CD4-positive, alpha-beta T cell treated with Interleukin-15 for 1 hour (primary cell): ENCODE results near the gene PPP4R1.

ENCODE experiments used
- DNase-seq: peaks from one replicate; pipeline ENCODE4 v3.0.0-alpha.2; 2020

The PPP4R1 gene

DNA sequence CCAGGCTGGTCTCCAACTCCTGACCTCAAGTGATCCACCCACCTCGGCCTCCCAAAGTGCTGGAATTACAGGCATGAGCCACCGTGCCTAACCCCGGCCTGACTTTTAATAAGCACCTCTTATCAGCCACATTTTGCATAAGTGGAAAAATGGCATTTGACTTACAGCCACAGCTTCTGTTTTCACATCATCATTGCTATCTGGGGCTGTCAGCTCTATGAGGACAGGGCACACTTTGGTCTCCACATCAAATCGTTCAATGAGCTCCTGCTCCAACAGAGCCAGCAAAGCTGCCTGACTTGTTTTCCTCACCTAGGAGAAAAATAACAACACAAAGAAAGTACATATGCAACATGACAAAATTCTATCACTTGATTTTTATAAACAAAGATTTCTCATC, 26.4 kb downstream of the PPP4R1 start:
- no peak for DNase-seq

GRCh38 chr18:9586814-9587213, 27.5 kb downstream of the PPP4R1 start:
- no peak for DNase-seq

DNA sequence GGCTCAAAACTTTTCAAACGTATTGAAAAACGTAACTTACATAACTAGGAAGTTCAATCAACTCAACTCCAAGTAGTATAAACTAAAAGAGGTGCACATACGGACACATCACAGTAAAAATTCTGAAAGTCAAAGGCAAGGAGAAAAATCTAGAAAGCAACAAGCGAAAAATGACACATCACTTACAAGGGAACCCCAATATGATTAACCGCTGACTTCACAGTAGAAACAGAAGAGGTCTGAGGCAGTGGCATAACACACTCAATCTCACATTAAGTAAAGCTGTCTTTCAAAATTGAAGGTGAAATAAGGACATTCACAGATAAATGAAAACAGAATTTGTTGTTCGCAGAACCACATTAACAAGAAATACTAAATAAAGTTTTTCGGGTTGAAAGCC, 32.7 kb downstream of the PPP4R1 start:
- no peak for DNase-seq

- DNase-seq, result no peak
Observed at GRCh38 chr18:9578306-9578705, 36.1 kb downstream of the PPP4R1 start.

DNA sequence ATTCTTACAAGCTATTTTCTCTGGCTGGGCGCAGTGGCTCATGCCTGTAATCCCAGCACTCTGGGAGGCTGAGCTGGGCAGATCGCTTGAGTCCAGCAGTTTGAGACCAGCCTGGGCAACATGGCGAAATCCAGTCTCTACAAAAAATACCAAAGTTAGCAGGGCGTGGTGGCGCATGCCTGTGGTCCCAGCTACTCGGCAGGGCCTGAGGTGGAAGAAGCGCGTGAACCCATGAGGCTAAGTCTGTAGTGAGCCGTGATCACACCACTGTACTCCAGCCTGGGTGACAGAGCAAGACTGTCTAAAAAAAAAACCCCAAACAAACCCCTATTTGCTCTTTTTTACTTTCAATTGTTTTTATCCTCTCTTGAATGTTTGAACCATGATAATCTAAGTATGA, 37.0 kb downstream of the PPP4R1 start:
- no peak for DNase-seq

- DNase-seq, result peak; percentile 39
Observed at GRCh38 chr18:9575558-9575957, 38.8 kb downstream of the PPP4R1 start.

GRCh38 chr18:9574473-9575115, 39.8 kb downstream of the PPP4R1 start:
- no peak for DNase-seq

GRCh38 chr18:9571546-9571945, 42.8 kb downstream of the PPP4R1 start:
- DNase-seq, result no peak

DNA sequence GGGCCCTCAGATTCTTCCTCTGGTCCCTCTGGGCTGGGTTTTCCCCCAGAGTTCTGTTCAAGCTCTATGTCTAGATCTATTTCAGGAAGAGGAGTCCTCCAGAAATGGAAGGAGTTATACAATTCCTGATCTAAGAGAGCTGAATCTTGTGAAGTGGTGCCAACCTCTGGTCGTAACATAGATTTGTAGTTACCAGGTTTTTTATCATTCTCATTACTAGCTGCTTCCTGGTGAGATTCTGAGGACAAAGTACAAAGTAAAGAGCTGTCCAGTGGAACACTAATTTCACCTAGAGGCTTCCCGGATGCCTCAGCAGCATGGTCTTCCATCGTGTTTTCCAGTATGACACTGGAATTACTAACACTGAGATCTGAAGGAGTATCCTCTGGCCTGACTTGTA, 44.1 kb downstream of the PPP4R1 start:
- DNase-seq, result no peak

GRCh38 chr18:9569178-9569577, 45.2 kb downstream of the PPP4R1 start:
- DNase-seq, result no peak

- no peak for DNase-seq
Observed at GRCh38 chr18:9568186-9568585, 46.2 kb downstream of the PPP4R1 start.

- no peak for DNase-seq
Observed at GRCh38 chr18:9565407-9565806, 49.0 kb downstream of the PPP4R1 start.

GRCh38 chr18:9563331-9563730, 51.0 kb downstream of the PPP4R1 start:
- DNase-seq, result no peak

DNA sequence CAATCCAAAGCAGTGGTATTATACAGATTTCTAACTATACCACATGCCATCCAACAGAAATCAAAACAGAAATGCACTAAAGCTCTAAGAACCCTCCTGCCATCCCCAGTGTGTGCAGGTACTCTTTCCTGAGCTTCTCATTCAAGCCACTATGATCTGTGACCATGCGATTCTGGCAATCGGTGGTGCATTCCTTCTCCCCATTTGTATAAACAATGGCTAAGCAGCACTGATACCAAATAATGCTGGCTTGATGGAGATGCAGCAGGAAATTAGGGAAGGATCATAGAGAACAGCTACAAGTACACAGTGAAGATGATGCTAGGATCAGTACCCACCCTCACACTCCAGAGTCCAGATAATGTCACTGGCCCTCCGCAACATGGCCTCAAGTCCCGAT, 51.8 kb downstream of the PPP4R1 start:
- DNase-seq, result no peak

GRCh38 chr18:9561759-9562158, 52.6 kb downstream of the PPP4R1 start:
- no peak for DNase-seq

- DNase-seq, result no peak
Observed at GRCh38 chr18:9559253-9559652, 55.1 kb downstream of the PPP4R1 start.

DNA sequence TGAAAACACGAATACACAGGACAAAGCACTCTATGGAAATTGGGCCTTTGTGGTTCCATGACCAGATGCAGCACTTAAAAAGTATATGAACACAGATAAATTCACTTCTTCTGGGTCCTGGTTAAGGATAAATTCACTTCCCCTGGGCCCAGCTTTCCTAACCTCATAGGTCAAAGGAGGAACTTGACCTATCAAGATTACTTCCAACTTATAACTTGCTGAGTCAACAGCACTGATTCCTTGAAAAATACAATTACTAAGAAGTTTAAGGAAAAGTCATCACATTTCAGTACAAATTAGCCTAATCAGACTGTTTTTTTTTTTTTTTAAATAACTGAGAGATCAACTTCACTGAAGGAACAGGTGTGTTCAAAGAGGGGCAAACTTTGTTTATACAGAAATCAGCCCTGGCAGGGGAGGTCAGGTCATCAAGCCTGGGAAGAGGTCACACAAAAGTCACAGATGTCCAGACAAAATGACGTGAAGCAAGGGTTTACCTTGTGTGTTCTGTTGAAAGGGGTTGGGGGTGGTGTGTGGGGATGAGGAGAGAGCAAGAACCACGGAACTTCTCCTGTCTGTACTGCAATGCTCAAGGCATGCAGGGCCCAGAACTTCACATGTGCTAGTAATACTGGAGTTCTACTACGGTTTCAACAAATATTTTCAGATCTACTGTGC, 55.8 kb downstream of the PPP4R1 start:
- DNase-seq, result no peak

DNA sequence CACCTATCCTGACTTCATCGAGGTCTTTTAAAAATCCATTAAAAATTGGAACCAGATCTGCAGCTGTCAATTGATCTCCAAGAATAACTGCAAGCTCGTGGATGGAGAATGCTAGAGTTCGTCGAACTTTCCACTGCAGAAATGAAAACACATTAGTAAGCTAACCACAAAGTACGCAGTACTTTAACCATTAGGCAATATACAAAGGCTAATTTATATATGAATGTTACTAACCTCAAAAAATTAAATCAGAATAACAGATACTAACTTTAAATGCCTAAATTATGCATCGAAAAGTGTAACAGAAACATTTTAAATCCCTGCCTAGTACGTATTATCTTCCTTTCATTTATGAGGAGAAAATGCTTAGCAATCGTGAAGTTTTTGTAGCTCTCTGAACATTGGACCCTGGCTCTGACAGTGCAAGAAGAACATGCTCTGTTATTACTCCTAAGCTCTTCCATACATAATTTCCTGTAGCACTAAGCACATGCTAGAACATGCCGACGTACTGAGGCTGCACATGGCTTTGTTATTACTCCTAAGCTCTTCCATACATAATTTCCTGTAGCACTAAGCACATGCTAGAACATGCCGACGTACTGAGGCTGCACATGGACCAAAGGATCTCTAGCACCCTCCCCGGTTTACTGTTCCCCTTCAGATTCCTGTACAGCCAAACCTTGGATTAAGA, 57.0 kb downstream of the PPP4R1 start:
- DNase-seq, result no peak

GRCh38 chr18:9552616-9553015, 61.7 kb downstream of the PPP4R1 start:
- no peak for DNase-seq

DNA sequence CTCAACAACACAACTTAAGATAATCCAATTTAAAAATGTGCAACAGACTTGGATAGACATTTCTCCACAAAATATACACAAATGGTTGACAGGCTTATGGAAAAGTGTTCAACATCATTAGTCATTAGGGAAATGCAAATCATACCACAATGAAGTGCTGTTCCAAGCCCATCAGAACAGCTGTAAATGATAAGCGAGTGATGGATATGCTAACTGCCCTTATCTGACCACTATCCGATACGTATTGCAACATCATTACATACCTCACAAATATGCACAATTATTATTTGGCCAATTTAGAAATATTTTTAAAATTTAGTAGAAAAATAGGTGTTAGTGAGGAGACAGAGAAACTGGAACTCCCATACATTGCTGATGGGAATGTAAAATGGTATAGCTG, 62.2 kb downstream of the PPP4R1 start:
- DNase-seq, result no peak

DNA sequence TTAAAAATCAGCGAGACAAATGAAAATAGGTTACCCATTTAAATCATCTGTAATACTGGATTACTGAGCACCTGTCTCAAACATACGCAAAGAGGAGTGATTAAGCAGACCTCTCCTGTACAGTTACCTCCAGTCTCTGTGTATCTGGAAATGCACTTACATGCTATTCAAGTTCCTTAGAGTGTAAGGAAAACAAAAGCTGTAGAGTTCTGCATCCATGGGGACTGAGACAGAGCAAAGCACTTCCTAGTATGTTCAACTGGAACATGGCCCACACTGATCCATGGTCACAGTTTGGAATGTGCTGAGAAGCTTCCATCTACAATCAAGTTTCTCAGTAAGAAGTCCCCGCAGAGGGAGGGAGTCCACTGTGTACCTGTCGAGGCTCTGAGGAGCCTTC, 63.9 kb downstream of the PPP4R1 start:
- no peak for DNase-seq

DNA sequence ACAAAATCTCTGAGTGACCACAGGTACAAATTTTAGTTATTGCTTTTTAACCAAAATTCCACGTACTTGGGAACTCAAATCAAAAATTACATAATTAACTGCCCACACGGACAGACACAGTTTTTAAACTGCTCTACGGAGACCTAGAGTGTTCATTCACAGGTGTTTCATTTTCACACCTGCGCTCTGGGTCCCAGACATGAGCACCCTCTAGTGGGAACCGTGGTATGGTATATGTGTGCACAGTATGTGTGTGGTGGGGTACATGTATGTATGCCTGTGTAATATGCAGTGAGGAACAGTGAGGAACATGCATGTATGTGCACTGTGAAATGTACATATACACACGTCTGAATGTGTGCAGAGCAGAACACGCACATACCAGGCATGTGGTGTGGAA, 65.0 kb downstream of the PPP4R1 start:
- no peak for DNase-seq

DNA sequence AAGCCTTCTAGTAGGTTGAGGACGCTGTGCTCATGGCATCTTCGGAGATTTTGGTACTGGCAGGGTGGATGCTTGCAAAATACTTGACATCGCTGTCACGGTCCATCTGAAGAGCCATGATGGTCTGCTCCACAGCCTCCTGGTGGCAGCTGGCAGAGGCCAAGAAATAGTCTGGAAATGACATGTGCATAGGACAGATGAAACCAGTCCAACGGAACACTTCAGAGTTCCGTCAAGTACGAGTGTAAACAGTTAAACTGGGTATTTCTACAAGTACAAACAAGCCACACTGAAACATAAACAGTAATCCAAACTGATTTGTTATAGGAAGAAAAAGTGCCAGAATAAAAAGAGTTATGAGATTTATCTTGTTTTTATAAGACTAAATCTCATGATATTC, 66.6 kb downstream of the PPP4R1 start:
- no peak for DNase-seq

DNA sequence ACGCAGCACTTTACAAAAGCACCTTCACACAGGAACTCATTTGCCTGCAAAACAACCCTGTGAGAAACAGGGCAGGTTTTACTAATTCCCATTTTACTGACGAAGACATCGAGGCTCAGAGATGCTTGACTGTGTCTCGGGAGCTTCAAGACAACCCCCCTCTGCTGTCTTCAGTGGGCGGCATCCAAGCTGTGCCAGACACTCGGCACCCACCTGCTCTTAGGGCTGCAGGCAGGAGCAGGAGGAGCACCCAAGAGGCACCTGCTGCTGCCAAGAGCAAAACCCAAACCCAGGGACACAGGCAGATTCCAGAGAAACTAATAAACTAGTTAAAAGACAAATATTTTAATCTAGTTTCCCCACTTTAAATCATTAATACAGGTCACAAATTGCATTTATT, 67.9 kb downstream of the PPP4R1 start:
- no peak for DNase-seq

GRCh38 chr18:9545029-9545428, 69.3 kb downstream of the PPP4R1 start:
- no peak for DNase-seq
